Tongue (tissue), 2 donors: ENCODE measurements around the gene HMGCS2. TPM values are rescaled to one million over a fixed set of nuclear protein-coding genes. Genes with fewer than 3 reads are reported as not detected.
A peak's percentile ranks its signal among the peaks of the same experiment; 100 is the strongest.
"Not testable (repeated sequence)": the region's sequence is repeated elsewhere in the genome, so short reads cannot be mapped to it uniquely, and the experiment has no call there.

Experiments
- DNase-seq: peaks from one replicate; pipeline ENCODE4 v3.0.0-alpha.2; 2015
- total RNA-seq: library from RNA; depleted of rRNA; stranded (reverse); fragments of >200 nt; gene quantifications from one replicate; pipeline ENCODE4 v1.2.3, GENCODE V29; 2014

Gene HMGCS2
- total RNA-seq, 1 donor from 2014 or later: 0.92 TPM

- peak; percentile 44 for DNase-seq
Measured at GRCh38 chr1:119790451-119791198, 21.9 kb upstream of the HMGCS2 start.

- DNase-seq: no peak
Measured at GRCh38 chr1:119787776-119788175, 19.1 kb upstream of the HMGCS2 start.

GRCh38 chr1:119786473-119787050, 17.9 kb upstream of the HMGCS2 start:
- DNase-seq: not testable (repeated sequence)

GRCh38 chr1:119786046-119786445, 17.3 kb upstream of the HMGCS2 start:
- DNase-seq: not testable (repeated sequence)

- DNase-seq: peak; percentile 37
Measured at GRCh38 chr1:119784191-119784781, 15.6 kb upstream of the HMGCS2 start.

GRCh38 chr1:119783354-119784185, 14.9 kb upstream of the HMGCS2 start:
- DNase-seq: no peak

GRCh38 chr1:119782631-119783325, 14.1 kb upstream of the HMGCS2 start:
- DNase-seq: no peak

- no peak for DNase-seq
Measured at GRCh38 chr1:119781434-119782210, 12.9 kb upstream of the HMGCS2 start.

- peak; percentile 77 for DNase-seq
Measured at GRCh38 chr1:119779869-119780356, 11.2 kb upstream of the HMGCS2 start.

GRCh38 chr1:119778886-119779560, 10.3 kb upstream of the HMGCS2 start:
- peak; percentile 31 for DNase-seq

- DNase-seq: no peak
Measured at GRCh38 chr1:119778359-119778758, 9.7 kb upstream of the HMGCS2 start.

GRCh38 chr1:119774746-119775490, 6.2 kb upstream of the HMGCS2 start:
- no peak for DNase-seq

GRCh38 chr1:119773711-119774241, 5.1 kb upstream of the HMGCS2 start:
- peak; percentile 58 for DNase-seq

GRCh38 chr1:119772298-119772697, 3.6 kb upstream of the HMGCS2 start:
- no peak for DNase-seq

GRCh38 chr1:119771770-119772169, 3.1 kb upstream of the HMGCS2 start:
- no peak for DNase-seq

GRCh38 chr1:119771016-119771415, 2.3 kb upstream of the HMGCS2 start:
- peak; percentile 69 for DNase-seq

GRCh38 chr1:119767486-119767885, 1.2 kb downstream of the HMGCS2 start:
- no peak for DNase-seq

GRCh38 chr1:119766374-119766794, 2.3 kb downstream of the HMGCS2 start:
- no peak for DNase-seq

GRCh38 chr1:119764220-119764619, 4.5 kb downstream of the HMGCS2 start:
- DNase-seq: no peak
